ENCODE data around the gene ADARB1.

ADARB1 gene

DNA sequence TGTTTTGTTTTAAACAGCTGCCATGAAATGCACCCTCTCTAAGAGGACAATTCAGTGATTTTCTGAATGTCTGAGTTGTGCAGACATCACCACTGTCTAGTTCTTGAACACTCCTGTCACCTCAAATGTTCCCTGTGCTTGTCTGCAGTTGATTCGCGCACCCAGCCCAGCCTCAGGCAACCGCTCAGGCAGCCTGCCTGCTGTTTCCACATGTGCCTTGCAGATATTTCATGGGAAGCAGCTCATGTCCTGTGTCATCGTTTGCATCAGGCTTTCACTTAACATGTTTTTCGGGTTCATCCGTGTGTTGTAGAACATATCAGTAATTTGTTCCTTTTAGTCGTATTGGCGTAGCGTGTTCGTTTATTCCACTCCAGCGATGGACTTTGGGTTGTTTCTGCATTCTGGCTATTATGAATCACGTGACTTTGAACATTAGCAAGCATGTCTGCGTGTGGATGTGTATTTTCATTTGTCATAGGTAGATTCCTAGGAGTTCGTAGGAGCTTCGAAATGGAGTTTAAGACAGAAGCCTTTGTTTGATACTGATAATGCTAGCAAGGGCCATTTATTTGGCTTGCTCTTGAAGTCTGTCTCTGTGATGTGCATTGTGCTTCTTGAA lies 12.1 kb downstream of the ADARB1 start:
- no peak overlapping the region for H3K9ac ChIP-seq (ENCODE audit: low read depth, low read length)

DNA sequence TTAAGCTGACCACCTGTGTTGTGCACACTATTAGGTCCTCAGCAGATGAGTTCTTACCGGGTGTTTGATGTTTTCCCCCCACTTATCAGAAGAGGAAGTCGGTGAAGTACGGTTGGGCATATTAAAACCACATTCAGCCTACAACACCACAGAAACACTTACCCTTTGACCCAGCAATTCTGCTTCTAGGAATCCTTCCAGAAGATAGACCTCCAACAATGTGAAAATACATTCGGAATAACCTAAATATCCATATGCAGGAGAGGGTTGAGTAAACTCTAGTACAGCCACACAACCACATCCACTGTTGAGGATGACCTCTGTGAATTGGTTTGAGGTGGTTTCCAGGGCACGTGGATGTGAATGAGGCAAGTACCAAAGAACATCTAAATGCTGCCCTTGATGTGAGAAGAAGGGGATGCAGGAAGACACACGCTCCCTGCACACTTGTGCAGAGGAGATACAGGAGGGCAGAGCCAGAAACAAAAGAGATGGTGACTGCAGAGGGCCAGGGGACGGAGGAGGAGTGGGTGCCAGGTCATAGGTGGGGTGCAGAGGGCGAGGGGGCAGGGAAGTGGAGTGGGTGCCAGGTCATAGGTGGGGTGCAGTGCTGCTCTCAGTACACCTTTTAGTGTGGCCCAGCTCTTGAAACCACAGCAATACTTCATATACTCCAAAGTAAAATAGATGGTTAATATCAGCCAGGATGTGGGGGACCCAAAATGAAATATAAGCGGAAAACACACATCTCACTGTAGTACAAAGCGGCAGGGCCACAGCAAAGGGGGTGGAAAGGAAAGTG lies 12.8 kb downstream of the ADARB1 start:
- H3K9me3 ChIP-seq (ENCODE audit: control insufficient read depth, insufficient read depth, low read length) = no peaks in the 10 kb centered on the region
- H3K4me1 ChIP-seq (ENCODE audit: control insufficient read depth, insufficient read depth, low read length) = no peaks in the 10 kb centered on the region
- H3K27me3 ChIP-seq (ENCODE audit: control insufficient read depth, insufficient read depth, low read length) = no peaks in the 10 kb centered on the region
- H3K9ac ChIP-seq (ENCODE audit: low read depth, low read length) = no peak overlapping the region
- H3K4me3 ChIP-seq (ENCODE audit: low read depth, low read length) = no peak overlapping the region
- H3K36me3 ChIP-seq (ENCODE audit: control insufficient read depth, insufficient read depth, low read length) = no peaks in the 10 kb centered on the region

More for the DNA sequence above, 12.1 kb downstream of the ADARB1 start:
- no peaks in the 10 kb centered on the region for H3K27me3 ChIP-seq (ENCODE audit: control insufficient read depth, insufficient read depth, low read length)
- no peaks in the 10 kb centered on the region for H3K4me1 ChIP-seq (ENCODE audit: control insufficient read depth, insufficient read depth, low read length)
- no peak overlapping the region for H3K4me3 ChIP-seq (ENCODE audit: low read depth, low read length)
- H3K9me3 ChIP-seq (ENCODE audit: control insufficient read depth, insufficient read depth, low read length) = no peaks in the 10 kb centered on the region
- no peaks in the 10 kb centered on the region for H3K36me3 ChIP-seq (ENCODE audit: control insufficient read depth, insufficient read depth, low read length)

DNA sequence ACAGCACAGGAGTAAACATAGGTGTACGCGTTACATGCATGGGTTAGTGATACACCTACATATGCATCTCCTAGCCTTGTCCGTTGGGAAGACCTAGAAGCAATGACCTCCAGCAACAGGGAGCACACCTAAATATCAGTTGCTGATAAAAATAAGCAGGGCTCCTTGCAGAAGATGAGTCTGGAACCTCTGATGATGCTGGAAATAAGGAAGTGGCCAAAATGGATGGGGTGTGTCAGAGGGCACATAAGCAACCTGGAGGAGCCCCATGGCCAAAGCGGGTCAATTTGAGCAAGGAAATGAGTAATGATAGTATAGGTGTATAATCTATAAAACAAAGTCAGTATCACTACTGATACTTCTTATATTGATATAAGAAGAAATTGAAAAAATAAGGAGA lies 13.7 kb downstream of the ADARB1 start:
- Histone ChIP-seq H3K4me1 (ENCODE audit: control insufficient read depth, insufficient read depth, low read length) (peaks cover 1% of the 10 kb centered on the region), H3K9me3 (ENCODE audit: control insufficient read depth, insufficient read depth, low read length) (no peaks in the 10 kb centered on the region), H3K9ac (ENCODE audit: low read depth, low read length) (no peak overlapping the region), H3K36me3 (ENCODE audit: control insufficient read depth, insufficient read depth, low read length) (no peaks in the 10 kb centered on the region), H3K27me3 (ENCODE audit: control insufficient read depth, insufficient read depth, low read length) (no peaks in the 10 kb centered on the region), H3K4me3 (ENCODE audit: low read depth, low read length) (no peak overlapping the region)

DNA sequence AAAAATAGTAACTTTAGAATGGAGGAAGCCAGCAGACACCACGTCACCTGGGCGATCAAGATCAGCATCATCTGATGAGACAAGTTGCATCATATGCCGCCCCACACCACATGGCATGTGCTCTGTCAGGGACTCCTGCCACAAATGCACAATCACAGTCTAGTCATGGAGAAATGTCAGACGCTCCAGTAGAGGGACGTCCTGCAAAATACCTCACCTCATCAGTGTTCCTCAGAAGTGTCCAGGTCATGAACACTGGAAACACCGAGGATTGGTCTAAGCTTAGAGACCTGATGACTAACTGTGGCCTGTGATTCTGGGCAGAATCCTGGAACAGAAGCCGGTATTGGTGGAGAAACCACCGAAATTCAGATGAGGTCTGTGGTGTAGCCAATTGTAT lies 14.3 kb downstream of the ADARB1 start:
- Histone ChIP-seq H3K9ac (ENCODE audit: low read depth, low read length) (no peak overlapping the region), H3K36me3 (ENCODE audit: control insufficient read depth, insufficient read depth, low read length) (no peaks in the 10 kb centered on the region), H3K27me3 (ENCODE audit: control insufficient read depth, insufficient read depth, low read length) (no peaks in the 10 kb centered on the region), H3K4me1 (ENCODE audit: control insufficient read depth, insufficient read depth, low read length) (peaks cover 2% of the 10 kb centered on the region), H3K4me3 (ENCODE audit: low read depth, low read length) (no peak overlapping the region), H3K9me3 (ENCODE audit: control insufficient read depth, insufficient read depth, low read length) (no peaks in the 10 kb centered on the region)

DNA sequence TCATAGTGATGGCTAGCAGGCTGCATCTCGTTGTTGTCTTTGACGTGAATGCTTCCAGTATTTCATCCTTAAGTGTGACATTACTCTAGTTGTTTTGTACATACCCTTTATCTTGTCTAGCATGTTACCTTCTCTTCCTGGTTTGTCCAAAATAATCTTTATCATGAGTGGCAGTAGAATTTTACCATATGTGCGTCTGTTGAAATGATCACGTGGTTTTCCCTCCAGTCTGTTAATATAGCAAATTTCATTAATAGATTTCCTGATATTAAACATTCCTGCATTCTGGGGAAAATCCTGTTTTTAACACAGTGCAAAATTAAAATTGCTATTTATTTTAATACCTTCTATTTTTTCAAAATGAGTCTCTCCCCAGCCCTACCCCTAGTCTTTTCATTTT lies 15.6 kb downstream of the ADARB1 start:
- no peak overlapping the region for H3K9ac ChIP-seq (ENCODE audit: low read depth, low read length)
- no peaks in the 10 kb centered on the region for H3K36me3 ChIP-seq (ENCODE audit: control insufficient read depth, insufficient read depth, low read length)
- no peaks in the 10 kb centered on the region for H3K27me3 ChIP-seq (ENCODE audit: control insufficient read depth, insufficient read depth, low read length)
- H3K4me3 ChIP-seq (ENCODE audit: low read depth, low read length) = no peak overlapping the region
- H3K4me1 ChIP-seq (ENCODE audit: control insufficient read depth, insufficient read depth, low read length) = peaks cover 2% of the 10 kb centered on the region
- no peaks in the 10 kb centered on the region for H3K9me3 ChIP-seq (ENCODE audit: control insufficient read depth, insufficient read depth, low read length)

DNA sequence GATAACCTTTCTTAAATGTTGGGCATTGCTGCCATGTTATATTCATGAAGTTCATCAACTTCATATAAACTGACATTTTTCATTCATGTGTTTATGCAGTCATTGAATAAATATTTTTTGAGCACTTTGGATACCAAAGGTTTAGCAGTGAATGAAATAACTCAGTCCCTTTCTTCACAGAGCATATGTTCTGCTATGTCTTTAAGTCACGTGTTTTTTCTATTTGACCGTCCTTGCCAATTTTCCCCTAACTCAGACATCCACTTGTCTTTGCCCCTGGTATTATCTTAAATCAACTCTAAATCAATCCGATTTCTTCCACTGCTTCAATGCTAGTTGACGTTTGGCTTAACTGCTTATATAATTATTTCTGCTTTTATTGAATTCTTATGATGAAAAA lies 16.6 kb downstream of the ADARB1 start:
- H3K4me1 ChIP-seq (ENCODE audit: control insufficient read depth, insufficient read depth, low read length) = peaks cover 2% of the 10 kb centered on the region
- no peak overlapping the region for H3K4me3 ChIP-seq (ENCODE audit: low read depth, low read length)
- H3K9ac ChIP-seq (ENCODE audit: low read depth, low read length) = no peak overlapping the region
- H3K27me3 ChIP-seq (ENCODE audit: control insufficient read depth, insufficient read depth, low read length) = no peaks in the 10 kb centered on the region
- H3K9me3 ChIP-seq (ENCODE audit: control insufficient read depth, insufficient read depth, low read length) = no peaks in the 10 kb centered on the region
- H3K36me3 ChIP-seq (ENCODE audit: control insufficient read depth, insufficient read depth, low read length) = no peaks in the 10 kb centered on the region

DNA sequence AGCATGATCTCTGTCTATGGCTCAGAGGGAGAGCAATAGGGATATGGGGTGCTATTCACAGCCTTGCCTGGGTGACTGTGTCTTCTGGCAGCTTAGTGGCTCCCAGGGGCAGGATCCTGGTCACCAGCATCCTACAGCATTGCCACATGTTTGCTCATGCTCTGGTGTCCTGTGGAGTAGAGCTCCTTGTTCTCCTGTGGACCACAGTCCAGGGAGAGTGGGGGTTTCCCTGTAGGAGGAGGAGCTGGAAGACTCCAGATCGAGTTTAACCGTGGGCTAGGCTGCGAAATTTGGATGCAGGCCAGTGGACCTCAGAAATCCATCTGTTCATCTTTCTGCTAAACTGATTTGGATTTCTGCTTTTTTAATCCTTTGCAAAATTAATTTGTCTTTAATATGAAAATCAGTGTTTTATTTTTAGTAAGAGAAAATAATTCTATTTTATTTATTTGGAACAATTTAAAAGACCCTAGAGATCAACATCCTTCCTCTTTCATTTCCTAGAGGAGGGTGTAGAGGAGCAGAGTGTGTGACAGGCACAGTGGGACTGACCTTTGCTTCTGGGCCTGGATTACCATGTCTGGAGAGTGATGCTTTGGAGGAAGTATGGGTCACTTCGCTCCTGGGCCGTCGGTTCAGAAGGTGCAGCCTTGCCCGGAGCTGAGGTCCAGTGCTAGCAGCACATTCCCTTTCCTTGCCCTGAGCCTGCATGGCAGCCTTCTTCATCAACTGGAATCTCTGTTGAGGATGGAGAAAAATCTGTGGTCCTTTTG lies 17.4 kb downstream of the ADARB1 start:
- H3K27me3 ChIP-seq (ENCODE audit: control insufficient read depth, insufficient read depth, low read length) = no peaks in the 10 kb centered on the region
- peaks cover 2% of the 10 kb centered on the region for H3K4me1 ChIP-seq (ENCODE audit: control insufficient read depth, insufficient read depth, low read length)
- H3K9ac ChIP-seq (ENCODE audit: low read depth, low read length) = no peak overlapping the region
- H3K36me3 ChIP-seq (ENCODE audit: control insufficient read depth, insufficient read depth, low read length) = no peaks in the 10 kb centered on the region
- H3K9me3 ChIP-seq (ENCODE audit: control insufficient read depth, insufficient read depth, low read length) = no peaks in the 10 kb centered on the region
- H3K4me3 ChIP-seq (ENCODE audit: low read depth, low read length) = no peak overlapping the region

DNA sequence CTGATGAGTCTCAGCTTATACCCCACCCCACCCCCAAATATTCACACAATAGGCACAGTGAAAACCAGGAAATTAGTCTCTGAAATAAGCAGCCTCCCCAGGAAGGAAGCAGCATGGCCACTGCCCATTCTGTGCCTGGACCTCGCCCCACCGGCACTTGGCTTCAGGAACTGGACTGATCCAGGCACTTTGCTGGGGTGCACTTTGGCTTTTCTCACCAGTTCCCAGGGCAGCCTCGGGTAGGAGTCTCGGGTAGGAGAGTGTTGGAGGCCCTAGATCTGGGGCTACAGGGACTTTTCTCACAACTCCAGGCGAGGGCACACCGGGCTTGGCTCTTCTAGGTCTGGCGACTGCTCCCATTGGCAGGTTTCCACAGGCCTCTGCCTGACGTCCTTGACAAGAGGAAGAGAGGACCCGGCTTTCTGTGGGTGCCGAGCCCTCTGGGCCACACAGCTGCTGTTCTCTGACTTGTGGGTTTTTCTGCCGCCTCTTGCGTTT lies 18.7 kb downstream of the ADARB1 start:
- Histone ChIP-seq H3K27me3 (ENCODE audit: control insufficient read depth, insufficient read depth, low read length) (no peaks in the 10 kb centered on the region), H3K9me3 (ENCODE audit: control insufficient read depth, insufficient read depth, low read length) (no peaks in the 10 kb centered on the region), H3K4me3 (ENCODE audit: low read depth, low read length) (no peak overlapping the region), H3K4me1 (ENCODE audit: control insufficient read depth, insufficient read depth, low read length) (peaks cover 2% of the 10 kb centered on the region), H3K9ac (ENCODE audit: low read depth, low read length) (no peak overlapping the region), H3K36me3 (ENCODE audit: control insufficient read depth, insufficient read depth, low read length) (no peaks in the 10 kb centered on the region)

DNA sequence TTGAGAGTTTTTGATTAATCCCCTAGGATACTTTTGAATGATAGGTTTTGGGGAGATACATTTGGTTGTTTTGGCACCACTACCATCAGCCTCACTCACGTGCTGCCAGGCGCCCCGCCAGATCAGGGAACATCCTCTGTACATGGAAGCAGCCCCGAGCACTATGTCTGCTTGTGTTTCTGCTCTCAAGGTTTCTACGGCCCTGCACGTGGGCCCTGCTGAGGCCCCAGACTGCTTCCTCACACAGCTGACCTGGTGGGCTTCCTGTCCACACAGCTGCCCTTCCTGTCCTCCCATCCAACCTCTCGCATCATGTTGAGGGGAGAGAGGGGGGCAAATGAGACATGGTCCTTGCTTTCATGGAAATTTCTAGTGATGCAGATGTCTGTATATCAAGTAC lies 20.0 kb downstream of the ADARB1 start:
- H3K36me3 ChIP-seq (ENCODE audit: control insufficient read depth, insufficient read depth, low read length) = no peaks in the 10 kb centered on the region
- H3K9ac ChIP-seq (ENCODE audit: low read depth, low read length) = no peak overlapping the region
- no peaks in the 10 kb centered on the region for H3K9me3 ChIP-seq (ENCODE audit: control insufficient read depth, insufficient read depth, low read length)
- H3K4me3 ChIP-seq (ENCODE audit: low read depth, low read length) = no peak overlapping the region
- no peaks in the 10 kb centered on the region for H3K27me3 ChIP-seq (ENCODE audit: control insufficient read depth, insufficient read depth, low read length)
- H3K4me1 ChIP-seq (ENCODE audit: control insufficient read depth, insufficient read depth, low read length) = peaks cover 2% of the 10 kb centered on the region

DNA sequence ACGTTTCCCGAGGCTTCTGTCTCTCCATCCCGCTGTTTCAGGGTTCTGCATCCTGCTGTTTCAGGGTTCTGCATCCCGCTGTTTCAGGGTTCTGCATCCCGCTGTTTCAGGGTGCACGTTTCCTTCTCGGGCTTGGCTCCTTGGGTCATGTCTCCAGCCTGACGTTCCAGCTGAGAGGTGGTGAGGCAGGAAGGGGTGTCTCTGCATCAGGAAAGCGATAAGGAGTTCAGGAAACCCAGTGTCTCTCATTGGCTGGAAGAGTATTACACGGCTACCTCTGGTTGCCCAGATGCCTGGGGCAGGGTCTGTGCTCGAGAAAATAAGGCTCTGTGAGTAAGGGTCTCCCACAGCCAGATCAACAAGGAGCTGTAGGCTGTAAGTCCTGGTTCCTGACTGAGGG lies 21.1 kb downstream of the ADARB1 start:
- Histone ChIP-seq H3K9ac (ENCODE audit: low read depth, low read length) (no peak overlapping the region), H3K27me3 (ENCODE audit: control insufficient read depth, insufficient read depth, low read length) (no peaks in the 10 kb centered on the region), H3K9me3 (ENCODE audit: control insufficient read depth, insufficient read depth, low read length) (no peaks in the 10 kb centered on the region), H3K4me3 (ENCODE audit: low read depth, low read length) (no peak overlapping the region), H3K36me3 (ENCODE audit: control insufficient read depth, insufficient read depth, low read length) (no peaks in the 10 kb centered on the region), H3K4me1 (ENCODE audit: control insufficient read depth, insufficient read depth, low read length) (peaks cover 2% of the 10 kb centered on the region)

DNA sequence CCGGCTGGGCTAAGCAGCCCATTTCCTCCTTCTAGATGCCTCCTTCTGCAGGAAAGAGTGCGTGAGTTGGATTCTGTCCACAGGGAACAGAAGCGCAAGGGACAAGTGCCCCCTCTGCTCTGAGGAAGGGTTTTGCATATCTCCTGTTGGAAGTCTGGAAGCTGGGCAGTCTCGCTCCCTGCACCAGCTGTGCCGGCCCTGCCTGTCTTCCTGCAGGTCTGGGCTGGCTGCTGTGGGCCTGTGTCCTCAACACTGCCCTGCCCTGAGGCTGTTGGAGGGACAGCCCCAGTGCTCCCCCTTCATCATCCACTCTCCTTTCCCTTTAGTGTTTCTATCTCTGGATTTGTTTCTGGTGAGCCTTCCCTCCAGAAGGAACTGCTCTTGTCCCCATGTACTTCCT lies 21.8 kb downstream of the ADARB1 start:
- Histone ChIP-seq H3K4me1 (ENCODE audit: control insufficient read depth, insufficient read depth, low read length) (peaks cover 2% of the 10 kb centered on the region), H3K27me3 (ENCODE audit: control insufficient read depth, insufficient read depth, low read length) (no peaks in the 10 kb centered on the region), H3K9ac (ENCODE audit: low read depth, low read length) (no peak overlapping the region)

More for the DNA sequence above, 21.8 kb downstream of the ADARB1 start:
- Histone ChIP-seq H3K36me3 (ENCODE audit: control insufficient read depth, insufficient read depth, low read length) (no peaks in the 10 kb centered on the region), H3K9me3 (ENCODE audit: control insufficient read depth, insufficient read depth, low read length) (no peaks in the 10 kb centered on the region), H3K4me3 (ENCODE audit: low read depth, low read length) (no peak overlapping the region)
